GM12874 (cell line): ENCODE measurements around the gene FBXO45.

ENCODE experiments used
- TF ChIP-seq, protein P1 (sequence below): IDR thresholded peaks from 2 replicates; pipeline ENCODE4 v1.5.1; 2011; ENCODE audit warnings: low read depth, mild to moderate bottlenecking, control low read depth, low read length, moderate library complexity; ENCODE audit not compliant: insufficient read depth

FBXO45 gene

GRCh38 chr3:196611761-196612483 lies 43.5 kb downstream of the FBXO45 start:
- TF ChIP-seq, protein P1, sequence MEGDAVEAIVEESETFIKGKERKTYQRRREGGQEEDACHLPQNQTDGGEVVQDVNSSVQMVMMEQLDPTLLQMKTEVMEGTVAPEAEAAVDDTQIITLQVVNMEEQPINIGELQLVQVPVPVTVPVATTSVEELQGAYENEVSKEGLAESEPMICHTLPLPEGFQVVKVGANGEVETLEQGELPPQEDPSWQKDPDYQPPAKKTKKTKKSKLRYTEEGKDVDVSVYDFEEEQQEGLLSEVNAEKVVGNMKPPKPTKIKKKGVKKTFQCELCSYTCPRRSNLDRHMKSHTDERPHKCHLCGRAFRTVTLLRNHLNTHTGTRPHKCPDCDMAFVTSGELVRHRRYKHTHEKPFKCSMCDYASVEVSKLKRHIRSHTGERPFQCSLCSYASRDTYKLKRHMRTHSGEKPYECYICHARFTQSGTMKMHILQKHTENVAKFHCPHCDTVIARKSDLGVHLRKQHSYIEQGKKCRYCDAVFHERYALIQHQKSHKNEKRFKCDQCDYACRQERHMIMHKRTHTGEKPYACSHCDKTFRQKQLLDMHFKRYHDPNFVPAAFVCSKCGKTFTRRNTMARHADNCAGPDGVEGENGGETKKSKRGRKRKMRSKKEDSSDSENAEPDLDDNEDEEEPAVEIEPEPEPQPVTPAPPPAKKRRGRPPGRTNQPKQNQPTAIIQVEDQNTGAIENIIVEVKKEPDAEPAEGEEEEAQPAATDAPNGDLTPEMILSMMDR, result no peak

DNA sequence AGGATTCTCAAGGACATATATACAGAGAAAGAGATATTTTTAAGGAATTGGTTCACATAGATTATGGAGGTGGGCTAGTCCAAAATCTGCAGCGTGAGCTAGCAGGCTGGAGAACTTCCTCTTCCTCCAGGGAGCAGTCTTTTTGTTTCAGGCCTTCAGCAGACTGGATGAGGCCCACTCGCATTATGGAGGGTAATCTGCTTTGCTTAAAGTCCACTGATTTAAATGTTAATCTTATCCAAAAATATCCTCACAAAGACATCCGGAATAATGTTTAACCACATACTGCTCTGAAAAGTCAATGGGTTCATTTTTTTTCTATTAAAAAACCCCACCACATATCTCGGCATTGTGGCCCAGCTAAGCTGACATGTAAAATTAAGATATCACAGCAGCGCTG lies 48.8 kb downstream of the FBXO45 start:
- TF ChIP-seq, protein P1, result no peak

- TF ChIP-seq, protein P1, result no peak
Observed at GRCh38 chr3:196619223-196619622, 50.8 kb downstream of the FBXO45 start.

GRCh38 chr3:196620161-196620604 lies 51.7 kb downstream of the FBXO45 start:
- TF ChIP-seq, protein P1, result no peak

DNA sequence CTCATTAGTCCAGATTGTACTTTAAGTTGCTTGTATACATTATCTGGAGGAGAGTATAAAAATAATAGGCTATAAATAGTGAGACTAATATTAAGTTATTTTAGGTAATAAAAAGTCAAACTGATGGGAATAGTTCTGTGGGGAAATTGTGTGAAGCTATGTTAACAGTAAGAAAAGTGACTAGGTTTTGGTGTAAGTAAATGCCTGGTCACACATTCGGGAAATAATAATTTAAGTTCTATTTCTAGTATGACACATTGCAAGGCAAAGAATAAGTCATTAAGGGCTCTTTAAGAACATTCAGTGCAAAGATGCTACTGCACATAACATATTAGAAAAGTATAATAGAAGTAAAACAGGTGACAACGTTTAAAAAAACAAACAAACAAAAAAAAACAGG lies 52.2 kb downstream of the FBXO45 start:
- TF ChIP-seq, protein P1, result no peak

- TF ChIP-seq, protein P1, result no peak
Observed at GRCh38 chr3:196621611-196622010, 53.2 kb downstream of the FBXO45 start.

DNA sequence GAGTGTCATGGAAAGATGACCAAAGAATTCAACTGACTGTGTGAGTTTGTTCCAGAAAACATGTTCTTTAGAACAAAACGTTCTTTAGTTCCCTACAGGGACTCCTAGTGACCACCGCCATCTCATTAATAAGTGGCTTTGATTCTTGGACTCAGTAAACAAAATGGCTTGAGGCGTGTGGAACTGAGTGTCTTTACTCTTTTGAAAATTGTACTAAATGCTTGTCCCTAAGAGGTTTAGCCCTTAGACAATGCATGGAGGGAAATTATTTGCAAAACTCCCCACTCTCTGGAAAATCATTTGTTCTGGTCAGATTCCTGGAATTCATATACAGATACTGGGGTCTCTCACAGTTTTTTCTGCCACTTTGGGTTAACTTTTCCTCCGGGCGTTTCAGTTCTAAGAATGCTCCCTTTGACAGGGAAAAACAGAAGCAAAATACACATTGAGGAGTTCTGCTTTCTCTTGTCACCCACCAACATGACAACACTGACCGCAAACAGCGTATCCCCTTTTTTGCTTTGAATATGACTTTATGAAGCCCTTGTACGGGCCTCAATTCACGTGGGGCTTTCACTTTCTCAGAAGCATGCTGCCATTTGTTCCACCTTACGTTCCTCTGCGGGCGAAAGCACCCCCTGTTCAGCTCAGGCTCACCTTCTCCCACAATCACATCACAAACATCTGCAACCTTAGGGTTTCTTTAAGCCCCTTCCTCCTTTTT lies 55.8 kb downstream of the FBXO45 start:
- TF ChIP-seq, protein P1, result no peak
